A549 (cell line): ENCODE results near the gene C17orf113.

ENCODE experiments used
- FOSB ChIP-seq: fragments of 250-450 bp; sonication (Bioruptor Pico); IDR thresholded peaks from 2 replicates; pipeline ENCODE4 v1.5.0; 2020; ENCODE audit warnings: mild to moderate bottlenecking, moderate library complexity
- MAFK ChIP-seq: fragments of 450-650 bp; IDR thresholded peaks from 2 replicates; pipeline ENCODE4 v1.6.1; 2014; ENCODE audit not compliant: partially characterized antibody
- MAZ ChIP-seq: fragments of 150-350 bp; IDR thresholded peaks from 2 replicates; pipeline ENCODE4 v1.6.1; 2014; ENCODE audit warnings: antibody characterized with exemption, low read depth, low read length, borderline replicate concordance
- RFX5 ChIP-seq: fragments of 450-650 bp; IDR thresholded peaks from 2 replicates; pipeline ENCODE4 v1.7.1; 2014; ENCODE audit warnings: antibody characterized with exemption, mild to moderate bottlenecking, moderate library complexity
- TF ChIP-seq, protein P1 (sequence below): fragments of >200 bp; sonication (Bioruptor Twin); formaldehyde crosslinking; IDR thresholded peaks from 3 replicates; pipeline ENCODE4 v1.5.1; 2016

DNA sequence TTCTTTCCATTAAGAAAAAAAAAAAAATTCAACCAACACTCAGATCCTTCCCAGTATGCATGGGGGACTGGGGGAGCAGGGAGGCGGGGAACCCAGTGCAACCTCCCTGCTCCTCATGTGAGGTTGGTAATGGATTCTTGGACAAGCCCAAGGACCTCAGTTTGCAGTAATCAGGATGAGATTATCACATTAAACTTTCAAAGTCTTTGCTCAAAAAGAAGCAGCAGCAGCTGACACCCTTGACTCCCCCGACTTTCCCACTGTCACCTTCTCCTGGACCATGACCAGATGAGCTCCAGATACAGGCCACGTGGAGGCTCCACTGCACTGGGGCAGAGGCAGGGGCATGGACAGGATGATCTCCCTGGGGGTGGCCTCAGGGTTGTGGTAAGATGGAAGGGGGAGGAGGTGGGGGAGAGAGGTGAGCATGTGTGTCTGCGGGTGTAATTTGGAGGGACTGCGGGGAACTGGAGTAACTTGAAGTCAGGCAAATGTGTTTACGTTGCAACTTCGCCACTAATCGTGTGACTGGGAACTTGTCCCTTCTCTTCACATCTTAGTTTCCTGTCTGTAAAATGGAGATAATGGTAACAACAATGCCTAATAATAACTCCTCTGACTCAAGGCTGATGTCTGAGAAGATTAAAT lies 28.1 kb upstream of the C17orf113 start:
- TF ChIP-seq, protein P1, sequence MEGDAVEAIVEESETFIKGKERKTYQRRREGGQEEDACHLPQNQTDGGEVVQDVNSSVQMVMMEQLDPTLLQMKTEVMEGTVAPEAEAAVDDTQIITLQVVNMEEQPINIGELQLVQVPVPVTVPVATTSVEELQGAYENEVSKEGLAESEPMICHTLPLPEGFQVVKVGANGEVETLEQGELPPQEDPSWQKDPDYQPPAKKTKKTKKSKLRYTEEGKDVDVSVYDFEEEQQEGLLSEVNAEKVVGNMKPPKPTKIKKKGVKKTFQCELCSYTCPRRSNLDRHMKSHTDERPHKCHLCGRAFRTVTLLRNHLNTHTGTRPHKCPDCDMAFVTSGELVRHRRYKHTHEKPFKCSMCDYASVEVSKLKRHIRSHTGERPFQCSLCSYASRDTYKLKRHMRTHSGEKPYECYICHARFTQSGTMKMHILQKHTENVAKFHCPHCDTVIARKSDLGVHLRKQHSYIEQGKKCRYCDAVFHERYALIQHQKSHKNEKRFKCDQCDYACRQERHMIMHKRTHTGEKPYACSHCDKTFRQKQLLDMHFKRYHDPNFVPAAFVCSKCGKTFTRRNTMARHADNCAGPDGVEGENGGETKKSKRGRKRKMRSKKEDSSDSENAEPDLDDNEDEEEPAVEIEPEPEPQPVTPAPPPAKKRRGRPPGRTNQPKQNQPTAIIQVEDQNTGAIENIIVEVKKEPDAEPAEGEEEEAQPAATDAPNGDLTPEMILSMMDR, result no peak
- TF ChIP-seq MAZ (no peak), MAFK (no peak), RFX5 (no peak), FOSB (no peak)
